NCI-H2107 (cell line): ENCODE measurements around the gene C16orf89.
"Not testable (repeated sequence)": the region's sequence is repeated elsewhere in the genome, so short reads cannot be mapped to it uniquely, and the experiment has no call there.

Experiments
- DNase-seq: peaks from one replicate; lab custom pipeline; 2025; lab: John Stamatoyannopoulos, UW

The C16orf89 gene

GRCh38 chr16:5060073-5060641, 5.6 kb downstream of the C16orf89 start:
- no peak for DNase-seq

- no peak for DNase-seq
These were observed 6.2 kb downstream of the C16orf89 start for GRCh38 chr16:5059386-5060072.

GRCh38 chr16:5058476-5058875, 7.3 kb downstream of the C16orf89 start:
- DNase-seq: no peak

- no peak for DNase-seq
These were observed 9.4 kb downstream of the C16orf89 start for GRCh38 chr16:5056352-5056751.

- no peak for DNase-seq
These were observed 10.6 kb downstream of the C16orf89 start for GRCh38 chr16:5054876-5055865.

GRCh38 chr16:5046914-5047313, 18.8 kb downstream of the C16orf89 start:
- DNase-seq: no peak

- no peak for DNase-seq
These were observed 20.1 kb downstream of the C16orf89 start for GRCh38 chr16:5045499-5046115.

GRCh38 chr16:5044581-5044980, 21.2 kb downstream of the C16orf89 start:
- DNase-seq: not testable (repeated sequence)

GRCh38 chr16:5044011-5044540, 21.7 kb downstream of the C16orf89 start:
- DNase-seq: no peak

GRCh38 chr16:5042574-5043171, 23.1 kb downstream of the C16orf89 start:
- no peak for DNase-seq

GRCh38 chr16:5041600-5042133, 24.1 kb downstream of the C16orf89 start:
- DNase-seq: no peak

GRCh38 chr16:5040451-5040850, 25.3 kb downstream of the C16orf89 start:
- DNase-seq: no peak

- no peak for DNase-seq
These were observed 29.3 kb downstream of the C16orf89 start for GRCh38 chr16:5036228-5037156.

GRCh38 chr16:5035909-5036227, 29.9 kb downstream of the C16orf89 start:
- no peak for DNase-seq

- DNase-seq: no peak
These were observed 31.6 kb downstream of the C16orf89 start for GRCh38 chr16:5034167-5034523.

- peak; percentile 37 for DNase-seq
These were observed 32.2 kb downstream of the C16orf89 start, which contains the start of gene NAGPA for GRCh38 chr16:5033256-5034166. NAGPA (minus strand) TSS chr16:5033935; CDS start chr16:5033914, 21 bp downstream.

GRCh38 chr16:5032748-5033167, 33.0 kb downstream of the C16orf89 start:
- no peak for DNase-seq

GRCh38 chr16:5031601-5032000, 34.2 kb downstream of the C16orf89 start:
- no peak for DNase-seq

GRCh38 chr16:5030251-5030870, 35.4 kb downstream of the C16orf89 start:
- DNase-seq: no peak
